CD4-positive, alpha-beta T cell treated with Interleukin-4 for 1 hour (primary cell): ENCODE results near the gene CRK.

Source experiments
- DNase-seq, 2 donors: peaks; one replicate each; pipeline ENCODE4 v3.0.0-alpha.2; 2020 to 2022

CRK gene

GRCh38 chr17:1455797-1456599 is at the start of gene CRK:
TSS of gene CRK (minus strand) at chr17:1456232. CDS start at chr17:1456117, 115 bp downstream.
- peak; percentile 97 for DNase-seq

GRCh38 chr17:1505586-1505985 is 49.6 kb upstream of the CRK start:
- no peak for DNase-seq

- no peak for DNase-seq
Measured at GRCh38 chr17:1504866-1505265, 48.8 kb upstream of the CRK start.

GRCh38 chr17:1503699-1504098 is 47.7 kb upstream of the CRK start:
- no peak for DNase-seq

GRCh38 chr17:1498869-1499268 is 42.8 kb upstream of the CRK start:
- no peak for DNase-seq

GRCh38 chr17:1498233-1498632 is 42.2 kb upstream of the CRK start:
- DNase-seq = no peak

- DNase-seq = no peak
Measured at GRCh38 chr17:1497831-1498230, 41.8 kb upstream of the CRK start.

- no peak for DNase-seq
Measured at GRCh38 chr17:1496869-1497268, 40.8 kb upstream of the CRK start.

- DNase-seq = no peak
Measured at GRCh38 chr17:1495265-1495989, 39.4 kb upstream of the CRK start.

DNA sequence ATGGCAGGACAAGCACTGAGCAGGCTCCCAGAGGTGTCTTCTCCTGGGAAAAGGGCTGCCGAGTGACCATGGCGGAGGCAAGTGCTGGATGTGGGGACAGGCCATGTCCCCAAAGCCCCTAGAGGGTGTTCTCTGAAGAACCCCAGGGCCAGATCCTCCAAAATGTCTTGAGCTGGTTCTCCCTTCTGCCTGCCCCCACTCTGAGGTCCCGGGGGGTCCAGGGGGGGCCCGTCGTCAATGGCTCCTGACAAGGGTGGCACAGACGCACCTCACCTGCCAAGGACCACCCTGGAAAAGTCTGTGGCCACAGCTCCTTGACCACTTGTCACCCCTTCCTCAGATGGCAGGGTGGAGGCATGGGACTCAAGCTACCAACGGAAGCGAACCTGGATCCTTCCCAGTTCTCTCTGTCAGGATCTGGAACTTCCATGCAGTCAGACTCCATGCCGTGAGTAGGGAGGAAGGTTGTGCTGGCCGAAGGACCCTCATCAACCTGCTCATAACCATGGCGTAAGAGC is 38.8 kb upstream of the CRK start:
- DNase-seq = no peak

DNA sequence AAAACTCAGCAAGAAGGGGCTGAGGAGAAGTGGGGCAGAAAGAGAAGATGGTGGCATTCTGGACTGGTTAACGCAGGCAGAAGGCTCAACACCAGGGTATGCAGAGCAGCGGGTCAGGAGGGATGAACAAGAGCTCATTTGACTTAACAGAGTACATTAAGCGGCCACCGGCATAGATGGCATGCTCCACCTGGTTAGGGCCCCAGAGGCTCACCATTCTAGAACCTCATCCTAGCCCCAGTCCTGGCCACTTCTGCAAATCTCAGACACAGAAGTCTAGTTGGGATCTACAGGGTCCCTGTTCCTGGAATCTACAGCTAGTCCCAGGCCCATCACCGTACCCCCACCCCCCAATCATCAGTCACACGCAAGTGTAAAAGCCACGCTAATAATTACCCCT is 38.2 kb upstream of the CRK start:
- DNase-seq = no peak

DNA sequence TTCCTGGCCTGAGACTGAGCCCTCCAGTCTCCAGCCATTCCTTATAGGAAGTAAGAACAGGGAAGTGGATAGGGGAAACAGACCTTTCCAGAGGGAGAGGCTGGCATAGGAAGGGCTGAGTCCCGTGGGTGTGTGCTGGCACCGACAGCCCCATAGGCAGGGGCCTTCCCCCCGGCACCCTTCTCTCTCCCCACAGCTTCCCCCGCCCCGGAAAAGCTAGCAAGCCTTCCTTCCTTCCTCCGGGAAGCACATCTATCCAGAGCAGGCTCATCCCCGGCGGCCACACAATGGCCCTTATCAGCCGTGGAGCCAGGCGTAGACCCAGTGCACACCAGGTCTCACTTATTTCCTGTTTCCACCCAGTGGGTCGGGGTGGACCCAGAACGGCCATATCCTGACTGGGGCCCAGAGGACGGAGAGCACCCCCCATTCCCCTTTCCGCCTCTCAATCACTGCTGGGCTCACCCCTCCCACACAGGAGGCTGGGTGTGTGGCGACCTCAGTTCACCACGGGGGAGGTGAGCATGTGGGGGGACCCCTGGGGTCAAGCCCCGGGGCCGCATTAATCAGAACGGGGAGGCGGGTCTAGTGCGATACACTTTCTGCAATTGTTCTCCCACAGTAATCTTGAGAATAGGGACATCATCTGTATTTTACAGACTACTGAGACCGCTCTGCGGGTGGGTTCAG is 37.4 kb upstream of the CRK start:
- no peak for DNase-seq

- DNase-seq = no peak
Measured at GRCh38 chr17:1492249-1493206, 36.5 kb upstream of the CRK start, which contains the start of gene MYO1C. TSS of gene MYO1C (minus strand) at chr17:1492686. CDS start at chr17:1492487, 199 bp downstream.

DNA sequence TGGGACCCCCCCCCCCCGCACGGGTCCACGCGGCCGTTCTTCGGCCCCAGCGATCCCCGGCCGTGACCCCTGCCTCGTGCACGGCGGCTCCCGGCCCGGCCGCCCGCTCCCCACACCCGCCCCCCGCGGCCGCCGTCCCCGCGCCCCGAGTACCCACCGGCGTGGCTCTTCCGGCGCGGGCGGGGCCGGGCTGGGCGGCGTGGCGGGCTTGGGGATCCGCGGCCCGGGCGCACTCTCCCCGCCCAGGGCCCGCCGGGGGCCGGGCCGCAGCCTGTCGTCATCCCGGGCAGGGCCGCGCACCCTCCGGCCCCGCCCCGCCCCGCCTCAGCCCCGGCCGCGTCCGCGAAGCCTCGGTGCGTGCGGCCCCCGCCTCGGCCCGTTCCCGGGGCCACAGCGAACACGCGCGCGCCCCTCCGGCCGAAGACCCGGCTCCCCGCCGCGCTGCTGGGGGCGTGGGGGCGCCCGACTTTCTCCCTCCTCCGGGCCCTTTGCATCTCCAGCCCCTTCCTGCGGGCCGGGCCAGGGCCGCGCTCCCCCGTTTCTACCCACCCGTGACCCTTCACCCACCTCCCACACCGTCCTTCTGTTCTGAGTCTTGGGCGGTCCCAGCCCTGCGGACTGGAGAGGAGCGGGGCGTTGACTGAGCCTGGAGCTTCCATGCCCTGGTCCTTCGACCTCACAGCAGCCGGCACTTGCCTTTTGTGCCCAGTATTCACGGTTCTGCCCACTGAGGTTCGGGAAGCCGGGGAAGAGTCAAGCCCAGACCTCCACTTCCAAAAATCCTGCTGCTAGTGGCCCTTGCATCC is 35.6 kb upstream of the CRK start:
- peak in 1 of 2 donors; percentile 48 for DNase-seq

DNA sequence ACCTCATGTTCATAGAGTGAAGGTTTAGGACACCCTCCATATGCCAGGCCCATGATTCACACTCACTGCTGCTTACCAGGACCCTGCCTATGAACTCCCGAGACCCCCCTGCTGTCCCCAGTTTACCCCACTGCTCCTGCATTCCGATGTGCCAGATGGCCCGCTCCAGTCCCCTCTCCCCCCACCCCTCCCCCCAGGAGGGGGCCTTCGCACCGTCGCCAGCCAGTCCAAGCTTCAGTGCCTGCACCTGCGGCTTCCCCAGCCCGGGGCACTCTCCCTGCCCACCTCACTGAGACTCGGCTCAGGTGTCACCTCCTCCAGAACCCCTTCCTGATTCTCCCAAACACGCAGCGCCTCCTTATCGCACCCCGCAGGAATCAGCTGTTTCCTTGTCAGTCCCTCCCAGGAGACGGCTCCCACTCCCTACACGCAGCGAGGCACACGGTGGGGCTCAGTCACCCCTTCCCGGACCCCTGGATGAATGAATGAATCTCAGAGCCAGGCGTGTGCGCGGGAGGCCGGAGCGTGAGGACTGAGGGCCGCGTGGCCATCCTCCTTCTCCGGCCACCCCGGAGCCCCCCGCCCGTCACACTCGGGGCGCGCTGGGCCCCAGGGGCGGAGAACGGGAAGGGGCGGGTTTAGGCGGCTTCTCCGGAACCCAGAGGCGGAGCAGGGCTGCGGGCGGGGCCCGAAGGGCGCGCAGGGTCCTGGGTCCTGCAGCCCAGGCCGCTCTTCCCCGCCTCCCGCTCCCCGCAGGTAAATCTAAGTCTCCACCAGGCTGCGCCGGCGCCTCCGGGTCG is 34.8 kb upstream of the CRK start:
- DNase-seq = peak; percentile 72

DNA sequence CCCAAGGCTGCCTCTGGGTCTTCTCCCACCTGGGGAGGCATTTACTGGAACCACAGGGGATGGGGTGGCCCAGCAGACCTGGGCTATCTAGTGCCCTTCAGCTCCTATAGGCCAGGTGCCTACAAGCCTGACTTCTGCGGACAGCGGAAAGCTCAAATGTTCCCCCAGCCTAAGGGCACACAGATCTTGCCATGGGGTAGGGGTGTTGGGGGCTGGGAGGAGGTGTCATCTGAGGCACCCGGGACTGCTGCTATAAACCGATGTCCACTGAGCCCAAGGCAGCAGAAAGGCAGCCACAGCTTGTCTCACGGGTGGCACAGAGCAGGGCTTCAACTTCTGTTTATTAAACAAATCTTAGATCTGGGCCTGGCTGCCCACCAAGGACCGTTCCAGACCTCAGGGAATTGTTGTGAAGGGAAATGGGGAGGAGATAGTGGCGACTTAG is 32.8 kb upstream of the CRK start:
- DNase-seq = no peak

GRCh38 chr17:1487939-1488825 is 32.1 kb upstream of the CRK start:
- peak; percentile 65 to 71 for DNase-seq

DNA sequence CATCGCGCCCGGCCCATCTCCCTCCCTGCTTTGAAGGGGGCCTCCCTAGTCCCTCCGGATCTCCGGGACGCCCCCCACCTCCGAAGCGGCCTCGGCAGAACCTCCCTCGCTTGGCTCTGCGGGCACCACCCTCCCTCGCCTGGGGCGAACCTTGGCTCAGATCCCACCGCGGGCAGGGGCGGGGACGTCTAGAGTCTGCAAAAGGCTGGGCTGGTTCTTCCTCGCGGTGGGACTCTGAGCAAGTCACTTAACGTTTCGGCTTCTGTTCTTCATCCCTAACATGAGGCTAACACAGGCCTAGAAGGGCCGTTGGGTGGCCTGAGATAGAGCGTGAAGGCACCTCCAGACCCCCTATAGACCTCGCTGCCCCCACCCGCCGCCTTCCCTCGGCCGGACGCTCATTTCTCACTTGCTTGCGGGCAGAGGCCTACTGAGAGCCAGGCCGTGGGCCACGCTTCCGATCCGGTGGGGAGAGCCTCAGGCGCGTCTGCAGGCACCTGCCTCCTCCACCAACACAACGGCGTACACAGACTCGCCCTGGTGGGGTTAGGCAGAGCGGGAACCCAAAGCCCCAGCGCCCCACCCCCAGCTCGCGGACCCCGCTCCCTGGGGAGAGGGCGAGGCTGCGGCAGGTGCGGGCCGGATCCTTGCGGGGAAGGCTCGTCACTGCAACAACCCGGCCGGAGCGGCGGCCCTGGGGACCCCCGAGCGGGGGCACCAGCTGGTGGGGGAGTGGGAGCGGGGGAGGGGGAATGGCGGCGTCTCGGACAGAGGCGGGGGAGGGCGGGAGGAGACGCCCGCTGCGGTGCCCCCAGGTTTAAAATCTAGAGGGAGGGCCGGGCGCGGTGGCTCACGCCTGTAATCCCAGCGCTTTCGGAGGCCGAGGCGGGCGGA is 31.0 kb upstream of the CRK start:
- peak; percentile 77 for DNase-seq
